ENCODE results near the gene TERT. TPM values are rescaled to one million over a fixed set of nuclear protein-coding genes. Genes with fewer than 3 reads are reported as not detected.
A peak's percentile ranks its signal among the peaks of the same experiment; 100 is the strongest.

Gene TERT
- total RNA-seq, 2 donors from 2014 or later, result 0.72 to 13.7 TPM

DNA sequence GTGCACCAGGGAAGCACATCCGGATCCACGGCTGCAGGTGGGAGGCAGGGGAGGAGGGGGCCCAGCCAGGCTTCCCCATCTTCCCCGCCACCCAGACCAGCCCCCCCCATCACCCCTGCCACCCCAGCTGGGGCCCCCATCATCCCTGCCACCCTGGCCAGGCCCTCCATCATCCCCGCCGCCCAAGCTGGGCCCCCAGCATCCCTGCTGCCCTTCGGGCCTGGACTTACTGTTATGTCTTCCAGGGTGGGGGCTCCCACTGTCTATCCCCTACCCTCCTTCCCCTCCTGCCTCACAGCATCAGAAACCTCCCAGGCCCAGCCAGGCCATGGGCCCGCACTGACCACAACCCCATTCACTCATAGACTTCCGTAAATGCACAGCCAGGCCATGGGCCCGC lies 42.2 kb downstream of the TERT start:
- H3K27ac ChIP-seq, result no peak overlapping the region
- intact Hi-C loops (cut with DNase I), result no loop called here

DNA sequence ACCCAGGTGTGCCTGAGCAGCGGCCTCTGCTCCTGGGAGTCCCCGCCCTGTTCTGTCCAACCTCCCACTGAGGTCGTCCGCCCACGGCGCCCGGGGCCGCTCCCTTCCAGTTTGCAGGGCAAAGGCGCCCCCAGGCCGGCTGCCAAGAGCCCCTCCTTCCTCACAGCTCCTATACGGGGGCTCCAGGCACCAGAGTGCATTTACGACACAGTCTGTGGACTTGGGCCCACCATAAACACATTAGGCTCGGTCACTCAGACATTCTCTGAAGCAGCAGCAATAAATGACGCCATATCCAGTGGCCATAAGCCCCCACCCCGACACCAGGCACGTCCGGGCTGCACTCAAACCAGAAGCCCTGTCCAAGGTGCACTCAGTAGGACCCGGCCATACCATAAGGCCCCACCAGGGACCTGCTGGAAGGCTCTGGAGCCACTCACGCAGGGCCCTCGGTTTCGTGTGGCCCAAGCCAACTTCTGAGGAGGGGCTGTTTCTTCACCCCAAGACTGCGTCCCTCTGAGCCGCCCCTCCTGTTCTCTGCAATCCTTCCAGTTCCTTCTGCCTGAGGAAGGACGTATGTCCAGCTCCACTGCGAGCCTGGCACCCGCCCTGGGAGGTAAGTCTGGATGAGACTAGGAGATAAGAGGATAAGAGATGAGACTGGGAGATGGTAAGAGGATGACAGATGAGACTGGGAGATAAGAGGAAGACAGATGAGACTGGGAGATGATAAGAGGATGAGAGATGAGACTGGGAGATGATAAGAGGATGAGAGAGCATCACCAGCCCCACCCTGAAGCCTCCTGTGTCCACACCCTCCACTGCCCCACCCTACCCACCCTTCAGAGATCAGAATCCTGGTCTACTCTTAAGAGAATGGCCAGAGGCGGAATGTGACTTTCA lies 42.9 kb downstream of the TERT start:
- no peaks in the 10 kb centered on the region for H3K4me1 ChIP-seq
- no peaks in the 10 kb centered on the region for H3K9me3 ChIP-seq
- no peak overlapping the region for H3K4me3 ChIP-seq
- no peak for DNase-seq
- TF ChIP-seq, protein P1, sequence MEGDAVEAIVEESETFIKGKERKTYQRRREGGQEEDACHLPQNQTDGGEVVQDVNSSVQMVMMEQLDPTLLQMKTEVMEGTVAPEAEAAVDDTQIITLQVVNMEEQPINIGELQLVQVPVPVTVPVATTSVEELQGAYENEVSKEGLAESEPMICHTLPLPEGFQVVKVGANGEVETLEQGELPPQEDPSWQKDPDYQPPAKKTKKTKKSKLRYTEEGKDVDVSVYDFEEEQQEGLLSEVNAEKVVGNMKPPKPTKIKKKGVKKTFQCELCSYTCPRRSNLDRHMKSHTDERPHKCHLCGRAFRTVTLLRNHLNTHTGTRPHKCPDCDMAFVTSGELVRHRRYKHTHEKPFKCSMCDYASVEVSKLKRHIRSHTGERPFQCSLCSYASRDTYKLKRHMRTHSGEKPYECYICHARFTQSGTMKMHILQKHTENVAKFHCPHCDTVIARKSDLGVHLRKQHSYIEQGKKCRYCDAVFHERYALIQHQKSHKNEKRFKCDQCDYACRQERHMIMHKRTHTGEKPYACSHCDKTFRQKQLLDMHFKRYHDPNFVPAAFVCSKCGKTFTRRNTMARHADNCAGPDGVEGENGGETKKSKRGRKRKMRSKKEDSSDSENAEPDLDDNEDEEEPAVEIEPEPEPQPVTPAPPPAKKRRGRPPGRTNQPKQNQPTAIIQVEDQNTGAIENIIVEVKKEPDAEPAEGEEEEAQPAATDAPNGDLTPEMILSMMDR (IDR thresholded peaks at IDR 0.05), result no peak
- H3K27ac ChIP-seq, result no peak overlapping the region
- peaks cover 3% of the 10 kb centered on the region for H3K27me3 ChIP-seq
- no peaks in the 10 kb centered on the region for H3K36me3 ChIP-seq
- H3K9ac ChIP-seq (ENCODE audit: low read depth in 2 of 2, low read length in 2 of 2), result no peak overlapping the region
- intact Hi-C loops (cut with DNase I), result no loop called here

More for the DNA sequence above, 42.2 kb downstream of the TERT start:
- TF ChIP-seq, protein P1 (IDR thresholded peaks at IDR 0.05), result no peak
- DNase-seq, result no peak
- Histone ChIP-seq H3K36me3 (no peaks in the 10 kb centered on the region), H3K9ac (ENCODE audit: low read depth in 2 of 2, low read length in 2 of 2) (no peak overlapping the region), H3K9me3 (no peaks in the 10 kb centered on the region), H3K4me1 (no peaks in the 10 kb centered on the region), H3K4me3 (no peak overlapping the region), H3K27me3 (peaks cover 3% of the 10 kb centered on the region)

DNA sequence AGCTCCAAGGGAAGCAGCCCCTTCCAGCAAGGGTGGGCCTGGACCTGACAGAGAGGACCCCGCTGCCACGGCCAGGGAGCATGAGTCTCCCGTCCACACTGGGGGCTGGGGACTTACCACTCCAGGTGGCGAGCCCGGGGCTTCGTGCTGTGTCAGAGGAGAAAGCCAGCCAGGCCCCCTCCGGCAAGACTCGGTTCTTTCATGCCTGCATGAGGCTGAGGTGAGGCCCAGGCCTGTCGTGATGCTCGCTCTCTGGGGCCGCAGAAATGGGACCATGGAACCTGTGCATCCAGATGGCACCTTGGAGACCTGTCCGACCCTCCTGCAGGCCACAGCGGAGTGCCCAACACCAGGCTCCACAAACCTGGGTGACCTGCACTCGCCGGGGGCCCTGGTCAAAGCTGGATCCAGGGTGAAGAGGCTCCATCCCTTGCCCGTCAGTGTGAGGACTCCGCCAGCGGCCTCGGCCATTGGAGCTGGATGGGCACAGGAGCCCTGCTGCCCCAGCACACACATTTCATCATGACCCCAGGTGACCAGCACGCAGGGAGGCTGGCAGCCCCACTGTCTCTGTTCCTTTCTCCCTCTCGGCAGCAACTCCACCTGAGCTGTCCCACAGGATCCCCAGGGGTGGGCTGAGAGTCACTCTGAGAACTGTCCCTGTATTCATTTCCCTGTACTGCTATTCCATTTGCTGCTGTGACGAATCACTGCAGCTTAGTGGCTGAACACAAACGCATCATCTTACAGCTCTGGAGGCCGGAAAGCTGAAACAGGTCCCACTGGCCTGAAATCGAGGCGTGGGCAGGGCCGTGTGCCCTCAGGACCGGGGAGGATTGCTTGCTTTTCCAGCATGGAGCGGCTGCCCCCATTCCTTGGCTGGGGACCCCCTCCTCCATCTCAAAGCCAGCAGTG lies 45.2 kb downstream of the TERT start:
- intact Hi-C loops (cut with DNase I), result no loop called here
- no peak for DNase-seq
- Histone ChIP-seq H3K27me3 (peaks cover 23% of the 10 kb centered on the region), H3K9me3 (no peaks in the 10 kb centered on the region), H3K36me3 (no peaks in the 10 kb centered on the region), H3K4me3 (no peak overlapping the region), H3K27ac (no peak overlapping the region), H3K4me1 (no peaks in the 10 kb centered on the region), H3K9ac (ENCODE audit: low read depth in 2 of 2, low read length in 2 of 2) (no peak overlapping the region)
- TF ChIP-seq, protein P1 (IDR thresholded peaks at IDR 0.05), result no peak

DNA sequence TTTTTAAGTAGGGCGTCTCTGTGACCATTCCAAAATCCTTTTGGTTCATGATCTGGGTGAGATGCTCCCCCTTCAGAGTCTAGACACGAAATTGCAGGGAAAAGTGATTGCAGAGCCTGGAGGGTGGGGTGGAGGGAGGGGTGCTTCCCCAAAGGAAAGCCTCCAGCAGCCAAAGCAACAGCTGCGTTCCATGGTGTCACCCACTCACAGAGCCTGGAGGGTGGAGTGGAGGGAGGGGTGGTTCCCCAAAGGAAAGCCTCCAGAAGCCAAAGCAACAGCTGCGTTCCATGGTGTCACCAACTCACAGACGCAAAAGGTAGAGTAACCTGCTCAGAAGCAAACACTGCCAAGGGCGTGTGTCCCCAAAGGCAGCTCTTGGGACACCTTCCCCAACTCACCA lies 47.1 kb downstream of the TERT start:
- no peak overlapping the region for H3K9ac ChIP-seq (ENCODE audit: low read depth in 2 of 2, low read length in 2 of 2)
- H3K9me3 ChIP-seq, result no peaks in the 10 kb centered on the region
- intact Hi-C loops (cut with DNase I), result no loop called here
- H3K36me3 ChIP-seq, result no peaks in the 10 kb centered on the region
- no peak overlapping the region for H3K27ac ChIP-seq
- TF ChIP-seq, protein P1 (IDR thresholded peaks at IDR 0.05), result no peak
- peaks cover 27% of the 10 kb centered on the region for H3K27me3 ChIP-seq
- DNase-seq, result no peak
- no peak overlapping the region for H3K4me3 ChIP-seq
- H3K4me1 ChIP-seq, result no peaks in the 10 kb centered on the region

DNA sequence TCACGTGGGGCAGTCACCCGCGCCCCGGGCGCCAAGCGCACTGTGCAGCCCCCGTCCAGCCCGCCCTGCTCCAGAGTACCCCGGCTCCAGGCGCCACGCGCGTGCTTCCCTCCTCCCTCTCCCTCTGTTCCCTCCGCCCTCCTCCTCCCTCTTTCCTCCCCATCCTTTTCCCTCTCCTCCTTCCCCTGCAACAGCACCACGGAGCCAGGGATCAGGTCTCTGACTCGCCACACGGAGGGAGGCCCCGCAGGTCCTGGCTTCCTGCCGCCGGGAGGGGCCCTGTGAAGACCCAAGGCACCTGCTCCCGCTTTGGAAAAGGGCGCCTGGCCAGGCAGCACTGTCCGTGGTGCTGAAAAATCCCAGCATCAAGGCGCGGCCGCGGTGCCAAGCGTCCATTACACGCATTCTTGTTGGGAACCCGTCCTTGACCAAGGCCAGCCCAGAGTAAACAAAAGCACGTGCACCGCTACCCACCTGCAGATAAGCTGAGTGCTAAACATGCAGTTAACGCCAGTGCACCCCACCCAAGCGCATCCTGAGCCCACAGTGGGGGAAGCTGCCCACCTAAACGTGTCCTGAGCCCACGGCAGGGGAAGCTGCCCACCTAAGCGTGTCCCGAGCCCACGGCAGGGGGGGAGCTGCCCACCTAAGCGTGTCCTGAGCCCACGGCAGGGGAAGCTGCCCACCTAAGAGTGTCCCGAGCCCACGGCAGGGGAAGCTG lies 48.0 kb downstream of the TERT start:
- H3K36me3 ChIP-seq, result no peaks in the 10 kb centered on the region
- DNase-seq, result peak; percentile 57
- no peak overlapping the region for H3K9ac ChIP-seq (ENCODE audit: low read depth in 2 of 2, low read length in 2 of 2)
- H3K27ac ChIP-seq, result no peak overlapping the region
- H3K4me1 ChIP-seq, result no peaks in the 10 kb centered on the region
- TF ChIP-seq, protein P1 (IDR thresholded peaks at IDR 0.05), result no peak
- intact Hi-C loops (cut with DNase I), result no loop called here
- no peaks in the 10 kb centered on the region for H3K9me3 ChIP-seq
- peaks cover 27% of the 10 kb centered on the region for H3K27me3 ChIP-seq
- H3K4me3 ChIP-seq, result no peak overlapping the region
